ENCODE measurements around the gene HOXB7. TPM values are rescaled to one million over a fixed set of nuclear protein-coding genes. Genes with fewer than 3 reads are reported as not detected.

Gene HOXB7
- total RNA-seq, 2 experiments from 2014 or later, result 9.2 to 16.3 TPM

GRCh38 chr17:48646183-48647102 is 35.6 kb upstream of the HOXB7 start:
- Histone ChIP-seq H3K36me3 (ENCODE audit: insufficient read depth, low read length) (no peaks in the 10 kb centered on the region), H3K27ac (ENCODE audit: low read depth, low read length, poor library complexity, severe bottlenecking) (no peak overlapping the region), H2AFZ (ENCODE audit: low read length) (no peak overlapping the region), H3K79me2 (ENCODE audit: insufficient read depth, low read depth, low read length) (no peaks in the 10 kb centered on the region), H3K4me2 (ENCODE audit: low read length) (no peak overlapping the region), H3K4me3 (ENCODE audit: low read depth, low read length, poor library complexity, severe bottlenecking) (no peak overlapping the region), H3K9me2 (ENCODE audit: insufficient read depth, low read length) (no peaks in the 10 kb centered on the region), H4K20me1 (ENCODE audit: insufficient read depth, low read length) (no peaks in the 10 kb centered on the region), H3K4me1 (ENCODE audit: insufficient read depth, low read length, poor library complexity, severe bottlenecking) (no peaks in the 10 kb centered on the region), H3K9me3 (ENCODE audit: low read length) (no peaks in the 10 kb centered on the region)
- intact Hi-C loops (cut with micrococcal nuclease; ENCODE audit: unreplicated experiment), result no loop called here
- BruUV-seq (replicated peaks), result no TSS peak
- DNase-seq (ENCODE audit: low spot score), result no peak
- CTCF ChIA-PET (ENCODE audit: unreplicated experiment), result no interaction called here
- POLR2A ChIA-PET, result no interaction called here
- no peak for TF ChIP-seq EZH2phosphoT487 (IDR thresholded peaks at IDR 0.05; ENCODE audit: borderline replicate concordance, low read depth, low read length)
- TF ChIP-seq CTCF (conservative IDR thresholded peaks at IDR 0.05; ENCODE audit: low read length), result no peak

GRCh38 chr17:48645639-48646182 is 34.9 kb upstream of the HOXB7 start:
- no peak for DNase-seq (ENCODE audit: low spot score)
- Histone ChIP-seq H3K4me3 (ENCODE audit: low read depth, low read length, poor library complexity, severe bottlenecking) (no peak overlapping the region), H4K20me1 (ENCODE audit: insufficient read depth, low read length) (no peaks in the 10 kb centered on the region), H3K27ac (ENCODE audit: low read depth, low read length, poor library complexity, severe bottlenecking) (no peak overlapping the region), H2AFZ (ENCODE audit: low read length) (no peak overlapping the region), H3K36me3 (ENCODE audit: insufficient read depth, low read length) (no peaks in the 10 kb centered on the region), H3K4me1 (ENCODE audit: insufficient read depth, low read length, poor library complexity, severe bottlenecking) (no peaks in the 10 kb centered on the region), H3K4me2 (ENCODE audit: low read length) (no peak overlapping the region), H3K9me3 (ENCODE audit: low read length) (no peaks in the 10 kb centered on the region), H3K9me2 (ENCODE audit: insufficient read depth, low read length) (no peaks in the 10 kb centered on the region), H3K79me2 (ENCODE audit: insufficient read depth, low read depth, low read length) (no peaks in the 10 kb centered on the region)
- TF ChIP-seq EZH2phosphoT487 (IDR thresholded peaks at IDR 0.05; ENCODE audit: borderline replicate concordance, low read depth, low read length) (no peak), CTCF (conservative IDR thresholded peaks at IDR 0.05; ENCODE audit: low read length) (no peak)
- ChIA-PET CTCF (ENCODE audit: unreplicated experiment) (no interaction called here), POLR2A (no interaction called here)
- BruUV-seq (replicated peaks), result no TSS peak
- intact Hi-C loops (cut with micrococcal nuclease; ENCODE audit: unreplicated experiment), result no loop called here

Measured in OCI-LY7 (cell line).